Measurements from ENCODE around the gene CLSTN2. TPM values are rescaled to one million over a fixed set of nuclear protein-coding genes. Genes with fewer than 3 reads are reported as not detected.

CLSTN2 gene
- total RNA-seq, 1 donor from 2014 or later = 0.74 TPM

- Mint-ChIP-seq H3K36me3 (ENCODE audit: low read depth, unreplicated experiment) (no peaks in the 10 kb centered on the region), H3K4me3 (ENCODE audit: unreplicated experiment) (no peak overlapping the region), H3K4me1 (ENCODE audit: unreplicated experiment) (no peaks in the 10 kb centered on the region), H3K27me3 (ENCODE audit: unreplicated experiment) (peaks cover 2% of the 10 kb centered on the region), H3K9me3 (ENCODE audit: unreplicated experiment) (no peaks in the 10 kb centered on the region), H3K27ac (ENCODE audit: unreplicated experiment) (no peak overlapping the region)
- DNase-seq (ENCODE audit: low spot score) = no peak
- no peak for TF ChIP-seq CTCF (IDR thresholded peaks at IDR 0.05; ENCODE audit: unreplicated experiment)
These were observed 636.9 kb downstream of the CLSTN2 start for GRCh38 chr3:140571836-140572235.

- H3K27ac Mint-ChIP-seq (ENCODE audit: unreplicated experiment) = no peak overlapping the region
- DNase-seq (ENCODE audit: low spot score) = no peak
- H3K4me1 Mint-ChIP-seq (ENCODE audit: unreplicated experiment) = no peaks in the 10 kb centered on the region
- H3K27me3 Mint-ChIP-seq (ENCODE audit: unreplicated experiment) = peaks cover 2% of the 10 kb centered on the region
- TF ChIP-seq CTCF (IDR thresholded peaks at IDR 0.05; ENCODE audit: unreplicated experiment) = no peak
- no peaks in the 10 kb centered on the region for H3K9me3 Mint-ChIP-seq (ENCODE audit: unreplicated experiment)
- H3K36me3 Mint-ChIP-seq (ENCODE audit: low read depth, unreplicated experiment) = no peaks in the 10 kb centered on the region
- H3K4me3 Mint-ChIP-seq (ENCODE audit: unreplicated experiment) = no peak overlapping the region
These were observed 637.3 kb downstream of the CLSTN2 start for GRCh38 chr3:140572334-140572733.

- Mint-ChIP-seq H3K27me3 (ENCODE audit: unreplicated experiment) (peaks cover 4% of the 10 kb centered on the region), H3K27ac (ENCODE audit: unreplicated experiment) (no peak overlapping the region), H3K36me3 (ENCODE audit: low read depth, unreplicated experiment) (no peaks in the 10 kb centered on the region), H3K4me3 (ENCODE audit: unreplicated experiment) (no peak overlapping the region), H3K9me3 (ENCODE audit: unreplicated experiment) (no peaks in the 10 kb centered on the region), H3K4me1 (ENCODE audit: unreplicated experiment) (no peaks in the 10 kb centered on the region)
- DNase-seq (ENCODE audit: low spot score) = no peak
- TF ChIP-seq CTCF (IDR thresholded peaks at IDR 0.05; ENCODE audit: unreplicated experiment) = no peak
These were observed 638.0 kb downstream of the CLSTN2 start for GRCh38 chr3:140573011-140573410.

GRCh38 chr3:140574375-140574774, 639.4 kb downstream of the CLSTN2 start:
- Mint-ChIP-seq H3K4me1 (ENCODE audit: unreplicated experiment) (no peaks in the 10 kb centered on the region), H3K4me3 (ENCODE audit: unreplicated experiment) (no peak overlapping the region), H3K27ac (ENCODE audit: unreplicated experiment) (no peak overlapping the region), H3K9me3 (ENCODE audit: unreplicated experiment) (no peaks in the 10 kb centered on the region), H3K27me3 (ENCODE audit: unreplicated experiment) (peaks cover 4% of the 10 kb centered on the region), H3K36me3 (ENCODE audit: low read depth, unreplicated experiment) (no peaks in the 10 kb centered on the region)
- no peak for TF ChIP-seq CTCF (IDR thresholded peaks at IDR 0.05; ENCODE audit: unreplicated experiment)
- no peak for DNase-seq (ENCODE audit: low spot score)

GRCh38 chr3:140576449-140576848, 641.5 kb downstream of the CLSTN2 start:
- Mint-ChIP-seq H3K27me3 (ENCODE audit: unreplicated experiment) (peaks cover 4% of the 10 kb centered on the region), H3K36me3 (ENCODE audit: low read depth, unreplicated experiment) (no peaks in the 10 kb centered on the region), H3K9me3 (ENCODE audit: unreplicated experiment) (no peaks in the 10 kb centered on the region), H3K4me1 (ENCODE audit: unreplicated experiment) (no peaks in the 10 kb centered on the region), H3K27ac (ENCODE audit: unreplicated experiment) (no peak overlapping the region), H3K4me3 (ENCODE audit: unreplicated experiment) (no peak overlapping the region)
- TF ChIP-seq CTCF (IDR thresholded peaks at IDR 0.05; ENCODE audit: unreplicated experiment) = no peak
- DNase-seq (ENCODE audit: low spot score) = no peak
